Transverse colon (tissue), 4 donors: Measurements from ENCODE around the gene PAK1.

ENCODE experiments used
- POLR2A ChIP-seq: fragments of 450-650 bp; IDR thresholded peaks from one replicate; pipeline ENCODE4 v1.6.1; 2016; ENCODE audit warnings: antibody characterized with exemption, mild to moderate bottlenecking, moderate library complexity
- POLR2AphosphoS5 ChIP-seq, 3 donors: sonication (generic); formaldehyde crosslinking; IDR thresholded peaks; one replicate each; pipeline ENCODE4 v1.6.1; 2016; ENCODE audit warnings: antibody characterized with exemption in 3 of 3
- TF ChIP-seq, protein P1 (sequence below), 5 experiments: fragments of 200-600 bp in 3 of 5; fragments of 450-650 bp in 2 of 5; sonication (generic) in 3 of 5; IDR thresholded peaks; 1 replicate in 2 of 5; 2 replicates in 3 of 5; pipeline ENCODE4 v1.5.1; 2016 to 2017; ENCODE audit warnings: antibody characterized with exemption in 5 of 5, inconsistent platforms in 3 of 5, mild to moderate bottlenecking in 2 of 5, moderate library complexity in 1 of 5

DNA sequence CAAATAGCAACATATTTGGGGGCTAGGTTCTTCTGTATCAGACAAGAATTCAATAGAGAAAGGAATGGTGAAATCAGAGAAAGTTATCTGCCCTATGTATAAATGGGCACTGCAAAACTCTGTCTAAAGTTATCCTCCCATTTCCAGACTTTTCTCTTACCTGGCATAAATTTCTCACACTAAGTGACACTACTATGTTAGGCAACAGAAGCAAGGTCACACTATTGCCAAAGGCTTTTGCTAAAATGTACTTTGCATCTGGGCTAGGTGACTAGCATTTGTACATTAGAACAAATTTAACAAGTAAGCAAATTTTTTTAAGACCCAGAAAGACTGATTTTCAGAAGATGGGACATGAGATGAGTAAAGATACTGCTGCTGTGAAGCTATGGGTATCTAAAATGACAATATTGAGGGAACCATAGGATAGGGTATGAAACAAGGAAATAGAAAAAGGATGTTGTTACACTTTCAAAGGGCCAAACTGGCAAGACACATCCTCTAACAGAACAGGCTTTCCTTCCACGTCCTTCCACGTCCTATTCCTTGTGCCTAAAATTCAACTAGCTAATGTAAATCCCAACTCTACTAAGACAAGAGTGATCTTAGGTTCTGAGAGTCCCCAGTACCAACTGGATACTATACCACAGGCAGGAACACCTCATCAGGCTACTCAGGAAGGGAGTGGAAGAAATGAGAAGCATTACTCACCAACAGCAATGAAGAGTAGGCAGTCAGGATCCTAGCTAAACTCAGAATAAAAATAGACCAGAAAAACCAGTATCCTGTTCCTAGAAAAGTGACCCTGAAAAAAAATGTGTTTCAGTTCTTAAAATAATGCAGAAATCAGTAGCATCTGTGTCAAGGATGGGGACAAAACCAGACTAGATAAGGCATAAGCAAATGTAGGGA, 195.0 kb downstream of the PAK1 start:
- TF ChIP-seq POLR2A, result no peak
- TF ChIP-seq, protein P1, sequence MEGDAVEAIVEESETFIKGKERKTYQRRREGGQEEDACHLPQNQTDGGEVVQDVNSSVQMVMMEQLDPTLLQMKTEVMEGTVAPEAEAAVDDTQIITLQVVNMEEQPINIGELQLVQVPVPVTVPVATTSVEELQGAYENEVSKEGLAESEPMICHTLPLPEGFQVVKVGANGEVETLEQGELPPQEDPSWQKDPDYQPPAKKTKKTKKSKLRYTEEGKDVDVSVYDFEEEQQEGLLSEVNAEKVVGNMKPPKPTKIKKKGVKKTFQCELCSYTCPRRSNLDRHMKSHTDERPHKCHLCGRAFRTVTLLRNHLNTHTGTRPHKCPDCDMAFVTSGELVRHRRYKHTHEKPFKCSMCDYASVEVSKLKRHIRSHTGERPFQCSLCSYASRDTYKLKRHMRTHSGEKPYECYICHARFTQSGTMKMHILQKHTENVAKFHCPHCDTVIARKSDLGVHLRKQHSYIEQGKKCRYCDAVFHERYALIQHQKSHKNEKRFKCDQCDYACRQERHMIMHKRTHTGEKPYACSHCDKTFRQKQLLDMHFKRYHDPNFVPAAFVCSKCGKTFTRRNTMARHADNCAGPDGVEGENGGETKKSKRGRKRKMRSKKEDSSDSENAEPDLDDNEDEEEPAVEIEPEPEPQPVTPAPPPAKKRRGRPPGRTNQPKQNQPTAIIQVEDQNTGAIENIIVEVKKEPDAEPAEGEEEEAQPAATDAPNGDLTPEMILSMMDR (IDR thresholded peaks at IDR 0.05), result no peak
- no peak for TF ChIP-seq POLR2AphosphoS5 (IDR thresholded peaks at IDR 0.05)
